Activated T-helper 9 cell treated with anti-CD3 and anti-CD28 coated beads, Interleukin-2, amount 50 U/mL, for 16 hours (primary cell): ENCODE measurements around the gene KRT83.
"Not testable (repeated sequence)": the region's sequence is repeated elsewhere in the genome, so short reads cannot be mapped to it uniquely, and the experiment has no call there.

Experiments used
- DNase-seq: peaks from one replicate; pipeline ENCODE4 v3.0.0-alpha.2; 2020; ENCODE audit warnings: low read depth

Gene KRT83

DNA sequence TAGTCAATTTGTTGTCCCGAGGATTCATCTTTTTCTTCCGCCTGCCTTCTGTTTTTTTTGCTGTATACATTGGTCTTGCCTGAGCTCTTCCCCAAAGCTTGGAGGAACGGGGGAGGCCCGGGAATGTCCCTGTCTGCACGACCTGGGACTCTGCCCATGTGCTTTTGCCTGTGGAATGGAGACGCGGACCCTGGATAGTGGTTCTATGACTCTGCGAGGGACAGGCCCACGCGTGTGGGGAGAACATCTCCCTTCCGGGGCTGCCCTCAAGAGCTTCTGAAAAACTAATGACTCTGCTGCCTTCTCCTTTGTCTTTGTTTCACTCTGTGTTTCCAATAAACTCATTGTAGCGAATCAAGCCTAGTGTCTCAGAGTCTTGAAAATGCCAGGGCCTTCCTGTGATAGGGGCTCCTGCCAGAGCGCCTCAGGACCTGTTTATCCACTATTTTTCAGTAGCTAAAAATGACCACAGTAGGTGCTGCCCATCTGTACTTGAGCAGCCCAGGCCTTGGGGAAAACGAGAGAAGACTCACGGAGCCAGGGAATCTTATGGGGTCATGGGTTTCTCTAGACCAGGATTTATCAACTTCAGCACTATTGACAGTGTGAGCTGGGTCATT lies 12.3 kb downstream of the KRT83 start:
- DNase-seq: no peak

DNA sequence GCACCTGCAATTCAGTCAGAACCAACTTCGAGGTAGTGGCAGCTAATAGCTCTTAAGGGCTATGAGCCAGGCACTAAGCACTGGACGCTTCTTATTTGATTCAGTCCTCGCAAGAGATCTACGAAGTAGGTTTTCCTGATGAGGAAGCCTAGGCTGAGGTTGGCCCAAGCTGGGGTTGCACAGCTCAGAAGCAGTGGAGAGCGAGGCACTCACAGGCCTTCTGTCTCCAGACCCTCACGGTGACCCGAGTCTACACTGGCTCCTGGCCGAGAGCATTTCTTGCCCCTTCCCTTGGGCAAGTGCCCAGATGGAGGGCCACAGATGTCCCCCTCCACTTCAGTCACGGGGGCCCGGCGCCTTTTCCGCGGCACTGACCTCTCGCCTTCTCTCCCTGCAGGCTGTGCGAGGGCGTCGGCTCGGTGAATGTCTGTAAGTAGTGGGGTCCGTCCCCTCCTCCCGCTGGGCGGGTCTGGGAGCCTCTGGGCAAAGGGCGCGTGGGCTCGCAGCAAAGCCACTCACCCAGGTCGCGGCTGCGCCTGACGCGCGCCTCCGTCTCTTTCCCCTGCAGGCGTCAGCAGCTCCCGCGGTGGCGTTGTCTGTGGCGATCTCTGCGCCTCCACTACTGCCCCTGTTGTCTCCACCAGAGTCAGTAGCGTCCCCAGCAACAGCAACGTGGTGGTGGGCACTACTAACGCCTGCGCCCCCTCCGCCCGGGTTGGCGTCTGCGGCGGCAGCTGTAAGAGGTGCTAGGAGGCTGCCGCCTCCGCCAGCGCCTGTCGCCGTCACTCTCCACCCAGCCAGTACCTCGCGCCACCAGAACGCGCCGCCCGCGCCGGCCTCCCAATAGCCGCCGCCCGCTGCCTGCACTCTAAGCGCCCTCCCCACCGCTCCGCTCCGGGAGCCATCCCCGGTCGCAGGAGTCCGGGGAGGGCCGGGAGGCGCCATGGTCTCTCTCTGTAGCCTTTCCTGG lies 13.1 kb downstream of the KRT83 start:
- DNase-seq: no peak

DNA sequence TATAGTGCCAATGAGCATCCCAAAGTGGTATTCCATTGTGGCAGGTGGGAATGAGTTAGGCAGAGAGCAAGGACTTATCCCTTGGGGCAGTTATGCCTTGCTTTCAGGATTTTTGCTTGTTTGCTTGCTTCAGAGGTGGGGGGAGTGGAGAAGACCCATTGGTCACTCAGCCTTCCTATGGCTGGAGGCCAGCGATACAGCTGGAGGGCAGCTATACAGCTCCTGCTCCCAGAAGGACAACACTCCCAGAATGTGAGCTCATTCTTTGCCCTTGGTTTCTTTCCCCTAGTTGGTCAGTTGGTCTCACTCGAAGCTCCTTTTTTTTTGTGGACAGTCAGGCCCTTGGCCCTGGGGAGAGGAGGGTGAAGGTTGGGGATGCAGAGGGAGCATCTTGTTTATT lies 14.5 kb downstream of the KRT83 start:
- no peak for DNase-seq

DNA sequence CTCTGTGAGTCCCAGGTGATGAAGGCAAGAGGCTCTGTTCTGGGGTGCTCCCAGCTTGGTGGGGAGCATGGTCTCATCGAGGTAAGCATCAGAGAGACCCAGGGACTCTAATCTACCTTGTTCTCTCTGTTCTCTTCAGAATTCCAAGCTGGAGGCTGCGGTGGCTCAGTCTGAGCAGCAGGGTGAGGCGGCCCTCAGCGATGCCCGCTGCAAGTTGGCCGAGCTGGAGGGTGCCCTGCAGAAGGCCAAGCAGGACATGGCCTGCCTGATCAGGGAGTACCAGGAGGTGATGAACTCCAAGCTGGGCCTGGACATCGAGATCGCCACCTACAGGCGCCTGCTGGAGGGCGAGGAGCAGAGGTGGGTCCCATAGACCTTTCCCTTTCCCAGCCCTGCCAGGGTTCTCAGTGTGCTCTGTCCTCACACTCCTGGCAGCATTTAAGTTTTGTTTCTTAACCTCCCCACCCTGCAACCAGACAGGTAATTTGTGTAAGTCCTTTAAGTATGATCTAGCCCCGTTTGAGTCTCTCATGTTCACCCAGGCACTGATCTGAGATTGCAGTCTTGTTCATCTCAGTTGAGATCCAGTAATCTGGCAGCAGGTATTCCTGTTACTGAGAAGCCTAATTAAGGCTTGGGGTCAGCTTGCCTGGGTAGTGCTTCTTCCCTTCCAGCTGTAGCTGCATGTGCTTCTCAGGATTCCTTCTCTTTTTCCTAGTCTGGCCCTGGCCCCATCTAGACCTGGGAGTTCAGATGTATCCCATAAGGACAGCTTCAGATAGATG lies 15.1 kb downstream of the KRT83 start:
- DNase-seq: no peak

DNA sequence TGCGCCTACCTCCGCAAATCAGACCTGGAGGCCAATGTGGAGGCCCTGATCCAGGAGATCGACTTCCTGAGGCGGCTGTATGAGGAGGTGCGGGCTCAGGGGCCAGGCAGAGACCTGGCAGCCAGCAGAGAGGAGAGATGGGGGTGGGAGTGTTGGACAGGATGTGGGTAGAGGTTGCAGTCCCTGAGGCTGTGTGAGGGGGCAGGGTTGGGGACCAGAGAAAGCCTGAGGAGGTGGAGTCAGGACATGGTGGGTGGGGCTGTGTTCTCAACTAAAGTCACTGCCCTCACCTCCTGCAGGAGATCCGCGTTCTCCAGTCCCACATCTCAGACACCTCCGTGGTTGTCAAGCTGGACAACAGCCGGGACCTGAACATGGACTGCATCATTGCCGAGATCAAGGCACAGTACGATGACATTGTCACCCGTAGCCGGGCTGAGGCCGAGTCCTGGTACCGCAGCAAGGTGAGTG lies 16.2 kb downstream of the KRT83 start:
- DNase-seq: not testable (repeated sequence)

DNA sequence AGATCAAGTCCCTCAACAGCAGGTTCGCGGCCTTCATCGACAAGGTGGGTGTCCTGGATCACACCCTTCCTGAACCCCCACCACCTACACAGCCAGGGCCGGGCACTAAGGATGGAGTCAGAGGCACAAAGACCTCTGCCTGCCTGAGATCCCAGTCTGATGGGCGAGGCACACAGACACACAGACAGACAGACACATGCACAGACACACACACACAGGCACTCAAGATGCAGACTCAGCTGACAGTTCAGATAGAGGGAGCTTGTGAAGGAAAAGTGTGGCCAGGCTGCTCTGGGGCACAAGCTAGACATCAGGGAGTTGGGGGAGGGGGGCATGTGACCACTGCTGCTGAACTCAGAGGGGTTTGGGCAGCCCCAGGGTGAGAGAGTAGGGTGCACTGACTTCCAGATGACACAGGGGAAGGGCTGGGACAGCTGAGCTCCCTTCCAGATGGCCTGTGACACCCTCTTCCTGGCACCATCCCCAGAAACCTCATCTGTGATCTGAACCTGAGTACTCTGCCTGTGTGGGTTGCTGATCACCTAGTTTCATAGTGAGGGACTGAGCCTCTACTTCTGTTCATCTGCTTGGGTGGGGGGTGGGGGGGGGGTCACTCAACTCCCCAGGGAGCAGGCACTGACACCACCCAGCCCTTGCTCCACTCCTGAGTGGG lies 18.8 kb downstream of the KRT83 start:
- not testable (repeated sequence) for DNase-seq

DNA sequence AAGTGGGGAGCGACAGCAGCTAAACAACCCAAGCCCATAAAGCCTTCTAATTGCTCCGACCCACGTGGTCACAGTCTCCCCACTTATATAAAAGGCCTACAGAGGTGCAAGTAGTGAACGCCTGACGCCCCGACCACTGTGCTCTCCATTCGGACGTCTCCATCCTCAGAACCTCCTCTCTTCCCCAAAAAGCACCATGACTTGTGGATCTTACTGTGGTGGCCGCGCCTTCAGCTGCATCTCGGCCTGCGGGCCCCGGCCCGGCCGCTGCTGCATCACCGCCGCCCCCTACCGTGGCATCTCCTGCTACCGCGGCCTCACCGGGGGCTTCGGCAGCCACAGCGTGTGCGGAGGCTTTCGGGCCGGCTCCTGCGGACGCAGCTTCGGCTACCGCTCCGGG lies 19.5 kb downstream of the KRT83 start:
- not testable (repeated sequence) for DNase-seq

DNA sequence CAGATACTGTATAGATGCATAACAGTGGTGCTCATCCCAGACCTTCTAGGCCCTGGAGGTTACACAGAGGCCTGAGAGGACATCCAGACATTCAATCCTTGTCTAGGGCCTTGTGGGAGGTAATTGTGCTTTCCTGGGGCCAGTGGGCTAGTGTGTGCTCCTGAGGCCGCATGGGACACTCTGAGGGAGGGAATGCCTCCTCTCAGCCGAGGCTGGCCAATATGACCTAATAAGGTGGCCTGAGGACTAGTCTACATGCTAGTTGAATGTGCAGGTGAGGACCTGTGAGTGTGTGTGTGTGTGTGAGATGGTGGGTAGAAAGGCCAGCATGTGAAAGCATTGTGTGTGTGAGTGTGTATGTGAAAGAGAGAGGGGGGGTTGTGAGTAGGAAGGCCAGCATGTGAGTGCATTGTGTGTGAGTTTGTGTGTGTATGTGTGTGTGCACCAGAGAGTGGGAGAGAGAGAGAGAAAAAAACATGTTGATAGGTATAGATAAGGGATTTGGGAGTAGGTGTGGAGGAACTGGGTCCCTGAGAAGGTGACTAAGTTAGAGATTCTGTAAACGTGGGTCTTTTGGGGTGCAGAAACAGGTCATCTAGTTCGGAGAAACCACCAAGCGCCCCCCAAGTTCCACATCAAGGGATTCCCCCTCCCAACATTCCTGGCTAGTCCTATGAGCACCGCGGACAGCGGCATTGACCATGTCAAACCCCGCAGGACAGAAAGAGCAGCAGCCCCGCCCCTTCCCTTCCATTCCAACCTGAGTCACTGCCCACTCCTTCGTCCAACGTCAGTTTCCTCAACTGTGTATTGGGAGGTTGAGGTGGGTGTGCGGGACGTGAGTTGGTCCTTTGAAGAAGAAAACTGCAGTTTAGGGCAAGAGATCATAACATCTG lies 20.2 kb downstream of the KRT83 start:
- no peak for DNase-seq

DNA sequence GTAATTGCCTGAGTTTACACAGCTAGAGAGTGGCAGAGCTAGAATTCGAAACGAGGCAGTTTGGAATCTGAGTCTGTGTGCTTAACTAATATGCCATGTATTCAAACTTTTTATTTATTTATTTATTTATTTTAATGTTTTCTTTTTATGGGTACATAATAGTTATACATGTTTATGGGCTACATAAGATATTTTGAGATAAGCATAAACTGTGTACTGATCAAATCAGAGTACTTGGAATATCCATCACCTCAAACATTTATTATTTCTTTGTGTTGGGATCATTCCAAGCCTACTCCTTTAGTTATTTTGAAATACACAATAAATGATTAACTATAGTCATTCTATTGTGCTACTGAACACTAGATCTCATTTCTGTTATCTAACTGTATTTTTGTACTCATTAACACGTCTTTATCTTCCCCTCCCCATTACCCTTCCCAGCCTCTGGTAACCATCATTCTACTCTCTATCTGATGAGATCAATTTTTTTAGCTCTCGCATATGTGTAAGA lies 22.5 kb downstream of the KRT83 start:
- no peak for DNase-seq

DNA sequence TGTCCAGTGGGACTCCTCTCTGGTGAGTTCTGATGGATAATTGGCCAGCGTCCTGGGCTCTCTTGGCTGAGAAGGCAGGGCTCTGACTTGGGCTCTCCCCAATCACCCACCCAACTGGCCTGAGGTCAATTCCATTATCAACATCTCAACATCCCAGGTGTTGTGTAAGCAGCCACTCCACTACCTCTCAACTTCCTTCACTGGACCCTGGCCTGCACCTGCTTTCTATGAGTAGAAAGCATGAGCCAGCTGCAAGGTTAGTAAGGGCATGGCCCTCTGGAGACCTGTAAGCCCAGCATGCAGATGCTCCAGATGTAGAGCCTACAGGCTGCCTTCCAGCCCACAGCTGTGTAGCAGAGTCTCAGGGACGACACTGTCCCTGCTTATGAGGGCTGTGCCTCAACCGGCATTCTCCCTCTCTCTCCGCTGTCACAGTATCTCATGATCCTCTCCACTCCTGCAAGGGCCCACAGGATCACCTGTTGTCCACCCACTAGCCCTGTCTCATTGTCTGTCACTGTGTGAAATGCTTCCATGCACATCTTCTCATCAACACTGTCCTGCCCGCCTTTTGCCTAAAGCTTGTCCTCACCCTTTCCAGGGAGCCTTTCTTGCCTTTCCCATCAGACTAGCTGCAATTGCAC lies 24.5 kb downstream of the KRT83 start:
- DNase-seq: no peak

DNA sequence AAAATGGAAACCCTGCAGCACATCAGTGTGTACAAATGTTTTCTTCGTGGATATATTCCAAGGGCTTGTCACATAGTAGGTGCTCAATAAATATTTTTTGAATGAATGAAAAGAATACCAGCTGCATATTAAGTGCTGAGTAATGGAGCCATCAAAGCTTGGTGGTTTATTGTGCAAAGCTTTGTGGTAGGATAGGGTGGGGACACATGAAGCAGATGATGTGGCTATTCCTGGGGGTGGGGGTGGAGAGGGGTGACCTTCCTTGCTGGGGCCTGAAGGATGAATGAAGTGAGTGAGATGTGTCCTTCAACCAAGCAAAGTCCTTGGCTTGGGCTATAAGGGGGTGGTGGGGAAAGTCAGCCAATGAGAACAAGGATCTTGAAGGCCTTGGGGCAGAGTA lies 25.5 kb downstream of the KRT83 start:
- no peak for DNase-seq

DNA sequence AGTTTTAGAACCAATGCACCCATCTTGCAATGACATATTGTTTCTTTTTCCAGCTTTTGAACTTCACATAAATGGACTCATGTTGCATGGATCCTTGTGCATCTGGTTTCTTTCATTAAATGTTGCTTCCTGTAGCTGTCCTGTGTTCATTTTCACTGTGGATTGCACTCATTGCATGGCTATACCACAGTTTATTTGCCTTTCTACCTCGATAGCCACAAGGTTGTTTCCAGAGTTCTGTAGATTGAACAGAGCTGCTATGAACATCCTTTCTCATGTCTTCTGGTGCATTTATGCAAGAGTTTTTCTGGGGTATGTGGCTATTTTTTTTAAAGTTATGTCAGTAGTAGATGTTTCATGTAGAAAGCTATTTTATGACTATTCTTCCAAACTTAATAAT lies 26.4 kb downstream of the KRT83 start:
- no peak for DNase-seq

DNA sequence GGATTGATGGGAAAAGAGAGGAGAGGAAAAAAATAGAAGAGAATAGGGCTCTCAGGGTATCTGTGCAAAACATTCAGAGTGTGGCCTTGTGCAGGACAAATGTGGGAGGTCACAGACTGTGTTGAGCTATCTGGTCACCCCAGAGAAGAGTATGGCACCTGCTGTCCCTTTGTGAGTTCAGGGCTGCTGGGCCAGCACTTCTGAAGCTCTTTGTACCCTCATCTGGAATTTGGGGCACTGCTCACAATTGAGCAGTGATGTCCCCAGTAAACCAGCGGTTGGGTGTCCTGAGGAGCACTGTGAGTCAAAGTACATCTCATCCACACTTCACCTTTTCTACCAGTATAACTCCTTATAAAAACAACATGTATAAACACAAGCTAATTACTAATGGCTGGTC lies 27.3 kb downstream of the KRT83 start:
- no peak for DNase-seq

DNA sequence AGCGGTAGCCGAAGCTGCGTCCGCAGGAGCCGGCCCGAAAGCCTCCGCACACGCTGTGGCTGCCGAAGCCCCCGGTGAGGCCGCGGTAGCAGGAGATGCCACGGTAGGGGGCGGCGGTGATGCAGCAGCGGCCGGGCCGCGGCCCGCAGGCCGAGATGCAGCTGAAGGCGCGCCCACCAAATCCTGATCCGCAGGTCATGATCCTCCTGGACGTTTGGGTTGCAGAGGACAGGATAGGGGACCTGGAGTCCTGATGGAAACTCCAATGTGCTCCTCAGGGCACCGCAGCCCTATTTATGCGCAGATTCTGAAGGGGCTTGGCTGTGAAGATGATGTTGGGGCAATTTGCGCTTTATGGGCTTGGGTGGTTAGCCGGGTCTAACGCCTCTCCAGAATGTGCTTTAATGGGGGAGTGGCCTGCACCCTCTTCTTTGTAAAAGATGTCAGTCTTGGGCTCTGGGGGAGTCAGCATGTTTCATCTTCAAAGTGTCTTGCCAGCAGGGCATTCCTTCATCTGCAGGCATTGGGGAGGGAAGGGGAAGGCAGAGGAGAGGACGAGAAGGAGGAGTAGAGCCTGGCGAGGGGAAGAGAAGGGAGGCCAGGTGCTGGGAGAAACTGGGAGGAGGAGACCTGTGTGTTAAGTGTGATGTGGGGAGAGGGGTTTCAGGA lies 29.8 kb downstream of the KRT83 start, which contains the start of gene KRT81:
Gene KRT81, minus strand, starts transcription at position 268 of the 669 bp plus-strand sequence. Its CDS starts 69 bp downstream, at position 199.
- DNase-seq: no peak

DNA sequence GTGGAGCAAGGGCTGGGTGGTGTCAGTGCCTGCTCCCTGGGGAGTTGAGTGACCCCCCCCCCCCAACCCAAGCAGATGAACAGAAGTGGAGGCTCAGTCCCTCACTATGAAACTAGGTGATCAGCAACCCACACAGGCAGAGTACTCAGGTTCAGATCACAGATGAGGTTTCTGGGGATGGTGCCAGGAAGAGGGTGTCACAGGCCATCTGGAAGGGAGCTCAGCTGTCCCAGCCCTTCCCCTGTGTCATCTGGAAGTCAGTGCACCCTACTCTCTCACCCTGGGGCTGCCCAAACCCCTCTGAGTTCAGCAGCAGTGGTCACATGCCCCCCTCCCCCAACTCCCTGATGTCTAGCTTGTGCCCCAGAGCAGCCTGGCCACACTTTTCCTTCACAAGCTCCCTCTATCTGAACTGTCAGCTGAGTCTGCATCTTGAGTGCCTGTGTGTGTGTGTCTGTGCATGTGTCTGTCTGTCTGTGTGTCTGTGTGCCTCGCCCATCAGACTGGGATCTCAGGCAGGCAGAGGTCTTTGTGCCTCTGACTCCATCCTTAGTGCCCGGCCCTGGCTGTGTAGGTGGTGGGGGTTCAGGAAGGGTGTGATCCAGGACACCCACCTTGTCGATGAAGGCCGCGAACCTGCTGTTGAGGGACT lies 30.6 kb downstream of the KRT83 start:
- DNase-seq: not testable (repeated sequence)

DNA sequence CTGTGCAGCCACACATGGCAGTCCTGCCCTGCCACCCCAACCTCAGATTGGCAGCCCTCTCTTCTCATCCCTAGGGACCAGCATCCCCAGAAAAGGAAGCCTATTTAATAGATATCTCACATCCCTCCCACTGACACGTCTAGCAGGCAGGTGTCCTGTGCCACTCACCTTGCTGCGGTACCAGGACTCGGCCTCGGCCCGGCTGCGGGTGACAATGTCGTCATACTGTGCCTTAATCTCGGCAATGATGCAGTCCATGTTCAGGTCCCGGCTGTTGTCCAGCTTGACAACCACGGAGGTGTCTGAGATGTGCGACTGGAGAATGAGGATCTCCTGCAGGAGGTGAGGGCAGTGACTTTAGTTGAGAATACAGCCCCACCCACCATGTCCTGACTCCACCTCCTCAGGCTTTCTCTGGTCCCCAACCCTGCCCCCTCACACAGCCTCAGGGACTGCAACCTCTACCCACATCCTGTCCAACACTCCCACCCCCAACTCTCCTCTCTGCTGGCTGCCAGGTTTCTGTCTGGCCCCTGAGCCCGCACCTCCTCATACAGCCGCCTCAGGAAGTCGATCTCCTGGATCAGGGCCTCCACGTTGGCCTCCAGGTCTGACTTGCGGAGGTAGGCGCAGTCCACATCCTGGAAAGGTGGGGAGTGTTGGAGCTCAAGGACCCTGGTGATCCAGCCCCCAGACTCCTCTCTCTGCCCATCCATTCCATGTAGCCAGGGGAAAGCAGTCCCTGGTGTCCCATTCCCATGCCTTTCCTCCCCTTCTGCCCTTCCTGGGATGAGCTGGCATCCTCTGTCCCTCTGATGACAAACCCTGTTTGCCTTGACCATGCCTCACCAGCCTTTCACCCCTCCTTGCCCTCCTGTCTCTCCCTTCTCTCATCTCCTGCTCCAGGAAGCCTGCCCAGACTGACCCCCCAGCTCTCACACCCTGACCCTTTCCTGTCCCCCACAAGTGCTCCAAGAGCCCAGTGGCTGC lies 33.1 kb downstream of the KRT83 start:
- DNase-seq: not testable (repeated sequence)
